GM18909 (cell line): ENCODE data around the gene NFKBIA.
"Not testable (repeated sequence)": the region's sequence is repeated elsewhere in the genome, so short reads cannot be mapped to it uniquely, and the experiment has no call there.

ENCODE experiments used
- ATAC-seq: cut with Tn5 transposase; IDR thresholded peaks from one replicate; pipeline ENCODE4 v1.9.1; 2021; ENCODE audit warnings: mild to moderate bottlenecking; ENCODE audit not compliant: unreplicated experiment, poor library complexity

NFKBIA gene

DNA sequence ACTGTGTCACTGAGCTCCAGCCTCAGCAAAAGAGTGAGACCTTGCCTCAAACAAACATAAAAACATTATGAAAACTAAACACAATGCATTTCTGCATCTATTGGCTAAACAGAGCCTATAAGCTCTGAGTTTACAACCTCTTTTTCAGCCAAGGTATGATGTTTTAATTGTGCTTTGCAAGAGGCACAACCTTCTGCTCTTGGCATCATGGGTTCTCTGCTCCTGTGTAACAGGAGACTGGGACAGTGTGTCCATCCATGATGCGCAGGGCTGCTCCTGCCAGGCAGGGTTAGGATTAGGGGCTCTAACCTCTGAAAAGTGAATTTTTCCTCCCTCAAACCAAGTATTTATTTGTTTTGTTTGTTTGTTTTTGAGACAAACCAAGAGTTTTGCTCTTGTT is 5.0 kb upstream of the NFKBIA start:
- ATAC-seq = no peak

DNA sequence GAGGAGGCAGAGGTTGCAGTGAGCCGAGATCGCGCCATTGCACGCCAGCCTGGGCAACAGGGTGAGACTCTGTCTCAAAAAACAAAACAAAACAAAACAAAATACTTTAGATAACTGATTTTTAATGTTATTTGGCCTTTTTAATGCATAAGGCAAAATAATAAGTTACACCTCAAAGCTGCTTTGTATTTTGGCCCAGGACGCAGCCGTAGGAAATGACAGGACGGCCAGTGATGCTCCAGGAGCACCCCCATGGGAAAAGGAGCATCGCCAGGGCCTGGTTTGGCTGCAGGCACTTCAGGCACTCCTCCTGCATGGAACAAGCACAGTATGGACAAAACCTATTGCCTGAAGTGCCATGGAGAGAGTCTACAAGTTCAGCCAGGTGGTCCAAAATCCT is 3.5 kb upstream of the NFKBIA start:
- ATAC-seq = no peak

DNA sequence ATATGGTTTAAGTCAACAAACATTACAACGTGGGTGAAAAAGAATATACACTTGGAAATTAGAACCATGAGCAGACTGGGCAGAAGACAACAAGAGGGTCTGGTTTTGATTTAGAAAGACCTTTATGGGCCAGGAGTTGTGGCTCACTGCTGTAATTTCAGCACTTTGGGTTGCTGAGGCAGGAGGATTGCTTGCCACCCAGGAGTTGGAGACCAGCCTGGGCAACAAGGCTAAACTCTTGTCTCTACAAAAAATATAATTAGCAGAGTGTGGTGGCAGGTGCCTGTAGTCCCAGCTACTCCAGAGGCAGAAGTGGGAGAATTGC is 2.7 kb upstream of the NFKBIA start:
- ATAC-seq = no peak

DNA sequence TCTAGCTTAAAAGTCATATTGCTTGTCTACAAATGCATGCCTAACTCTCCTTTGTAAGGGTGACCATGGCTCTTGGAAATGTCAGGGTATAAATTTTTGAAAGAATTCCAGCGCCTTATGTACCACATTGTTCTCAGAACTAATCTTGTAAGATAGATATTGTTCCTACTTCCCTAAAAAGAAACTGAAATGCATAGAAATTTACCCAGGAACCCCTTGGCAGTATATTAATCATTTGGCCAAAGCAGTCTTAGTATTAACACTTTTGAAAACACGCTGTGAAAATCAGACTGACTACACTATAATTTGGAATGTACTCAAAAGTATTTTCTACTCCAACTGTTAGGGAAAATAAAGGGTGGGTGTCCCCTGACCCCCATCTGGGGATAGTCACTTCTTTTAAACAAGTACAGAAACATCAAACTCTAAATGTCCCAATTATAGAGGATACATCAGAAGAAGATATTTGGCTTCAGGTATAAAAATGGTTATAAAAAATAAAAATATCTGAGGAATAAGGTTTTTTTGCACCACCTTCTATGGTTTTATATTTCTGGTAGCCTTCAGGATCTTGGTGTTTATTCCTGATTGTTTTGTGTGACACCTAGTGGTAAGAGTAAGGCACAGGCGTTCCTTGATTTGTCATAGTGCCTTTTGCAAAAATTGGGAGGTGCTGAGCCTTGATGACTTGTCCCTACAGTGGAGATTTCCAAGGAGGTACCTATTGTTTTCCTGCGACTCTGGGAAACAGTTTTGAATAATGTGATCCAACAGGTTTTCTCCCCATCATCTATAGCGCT is 2.2 kb upstream of the NFKBIA start:
- no peak for ATAC-seq

DNA sequence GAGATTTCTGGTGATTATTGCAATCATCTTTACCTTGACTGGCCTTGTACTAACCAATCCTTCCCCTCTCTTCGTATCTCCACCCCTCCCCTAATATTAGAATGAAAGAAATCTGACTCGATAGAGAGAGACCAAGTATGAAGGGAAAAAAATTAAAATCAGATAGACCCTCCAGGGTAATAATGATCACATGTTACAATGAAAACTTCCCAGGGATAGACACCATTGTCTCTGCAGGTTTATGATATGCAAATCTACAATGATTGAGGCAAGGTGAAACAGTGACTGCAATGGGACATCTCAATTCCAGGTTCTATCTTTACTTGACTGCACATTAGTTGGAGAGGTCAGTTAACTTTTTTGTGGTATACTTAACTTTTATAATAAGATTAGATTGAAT is 1.5 kb upstream of the NFKBIA start:
- ATAC-seq = no peak

DNA sequence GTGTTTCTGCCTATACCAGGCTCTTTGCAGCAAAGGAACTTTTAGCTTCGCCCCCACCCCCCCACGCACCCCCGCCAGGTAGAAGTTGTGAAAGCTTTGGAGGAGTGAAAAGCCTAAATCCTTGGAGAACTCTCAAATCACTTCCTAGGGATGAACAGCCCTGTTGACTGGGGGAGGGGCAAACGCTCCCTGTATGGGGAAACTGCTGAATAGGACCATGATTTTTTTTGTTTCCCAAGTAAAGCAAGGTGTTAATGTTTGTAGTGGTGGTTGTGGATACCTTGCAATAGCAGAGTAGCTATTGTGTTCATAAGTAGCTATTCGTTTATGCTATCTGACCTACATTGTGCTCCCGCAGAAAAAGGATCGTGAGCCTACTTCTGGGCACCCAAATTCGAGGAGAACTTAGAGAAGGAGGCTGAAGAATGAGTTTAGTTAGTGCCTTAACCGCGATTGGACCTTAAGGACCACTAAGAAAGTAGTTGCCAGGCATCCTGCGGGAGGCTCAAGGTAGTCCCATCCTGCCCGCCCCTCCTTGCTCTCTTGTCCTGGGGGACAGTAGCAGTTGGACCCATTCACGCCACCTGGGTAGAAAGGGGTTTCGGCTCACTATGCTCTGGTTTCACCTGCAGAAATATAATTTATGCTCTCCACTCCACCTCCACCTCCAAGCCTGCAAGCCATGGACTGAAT is 901 bp upstream of the NFKBIA start:
- ATAC-seq = no peak

DNA sequence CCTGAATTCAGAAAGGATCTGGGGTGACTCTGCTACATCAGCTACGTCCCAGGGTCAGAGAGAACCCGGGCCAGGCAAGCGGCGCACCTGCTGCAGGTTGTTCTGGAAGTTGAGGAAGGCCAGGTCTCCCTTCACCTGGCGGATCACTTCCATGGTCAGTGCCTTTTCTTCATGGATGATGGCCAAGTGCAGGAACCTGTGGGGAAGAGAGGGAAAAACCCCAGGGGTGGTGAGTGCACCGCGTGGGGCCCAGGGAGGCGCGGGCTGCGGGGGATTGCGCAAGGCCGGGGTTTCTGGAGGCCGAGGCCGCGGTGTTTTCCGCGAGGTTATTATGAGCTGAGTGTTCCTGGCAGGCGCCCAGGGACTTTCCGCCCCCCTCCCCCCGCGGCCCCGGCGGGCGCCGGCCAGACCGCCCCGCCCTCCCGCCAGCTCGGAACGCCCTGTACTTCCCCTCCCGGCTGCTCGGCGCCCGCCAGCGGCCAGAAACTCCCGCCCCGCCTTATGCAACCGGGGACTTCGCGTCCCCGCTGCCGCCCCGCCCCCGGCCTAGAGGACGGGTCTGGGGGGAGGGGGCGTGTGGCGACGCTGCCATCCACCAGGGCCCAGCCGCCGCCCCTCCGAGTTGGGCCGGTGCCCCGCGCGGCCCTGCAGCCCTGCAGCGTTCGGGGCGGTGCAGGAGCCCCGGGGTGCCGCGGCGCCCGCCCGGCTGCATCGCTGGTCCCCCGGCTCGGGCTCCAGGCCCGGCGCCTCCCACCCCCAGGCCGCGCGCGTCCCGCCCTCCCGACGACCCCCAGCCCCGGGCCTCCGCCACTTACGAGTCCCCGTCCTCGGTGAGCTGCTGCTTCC is 723 bp downstream of the NFKBIA start:
- peak; percentile 59 for ATAC-seq

DNA sequence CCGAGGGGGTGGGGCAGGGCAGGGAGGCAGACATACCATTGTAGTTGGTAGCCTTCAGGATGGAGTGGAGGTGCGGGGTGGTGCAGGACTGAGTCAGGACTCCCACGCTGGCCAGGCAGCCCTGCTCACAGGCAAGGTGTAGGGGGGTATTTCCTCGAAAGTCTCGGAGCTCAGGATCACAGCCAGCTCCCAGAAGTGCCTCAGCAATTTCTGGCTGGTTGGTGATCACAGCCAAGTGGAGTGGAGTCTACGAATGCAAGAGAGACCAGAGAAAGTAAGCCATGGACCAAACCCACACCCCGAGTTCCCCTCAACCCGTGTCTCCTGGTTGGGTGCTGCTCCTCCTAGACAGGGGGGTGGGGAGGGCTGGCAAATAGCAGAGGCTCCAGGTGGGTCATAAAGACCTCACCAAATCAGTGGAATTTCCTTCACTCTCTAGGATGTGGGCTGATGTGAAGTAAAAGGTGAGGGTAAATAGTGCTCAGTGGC is 1.4 kb downstream of the NFKBIA start:
- no peak for ATAC-seq

DNA sequence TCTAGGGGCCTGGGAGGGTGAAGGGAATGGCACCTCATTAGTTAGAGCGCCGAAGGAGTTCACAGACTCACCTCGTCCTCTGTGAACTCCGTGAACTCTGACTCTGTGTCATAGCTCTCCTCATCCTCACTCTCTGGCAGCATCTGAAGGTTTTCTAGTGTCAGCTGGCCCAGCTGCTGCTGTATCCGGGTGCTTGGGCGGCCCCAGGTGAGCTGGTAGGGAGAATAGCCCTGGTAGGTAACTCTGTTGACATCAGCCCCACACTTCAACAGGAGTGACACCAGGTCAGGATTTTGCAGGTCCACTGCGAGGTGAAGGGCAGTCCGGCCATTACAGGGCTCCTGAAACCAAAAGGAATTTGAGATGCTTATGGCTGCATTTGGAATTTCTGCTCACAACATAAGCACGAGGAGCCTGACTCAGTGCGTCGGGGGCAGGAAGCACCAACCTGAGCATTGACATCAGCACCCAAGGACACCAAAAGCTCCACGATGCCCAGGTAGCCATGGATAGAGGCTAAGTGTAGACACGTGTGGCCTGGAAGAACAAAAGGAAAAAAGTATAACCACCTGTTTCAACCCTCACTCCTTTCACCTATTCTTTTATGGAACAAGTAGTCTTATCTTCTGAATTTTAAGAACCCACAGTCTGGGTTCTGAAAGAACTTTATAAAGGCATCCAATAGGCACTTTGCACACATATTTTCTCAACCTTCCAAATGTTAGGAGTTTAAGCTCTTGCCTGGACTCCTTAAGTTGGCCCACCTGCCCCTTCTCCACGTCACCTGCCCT is 2.0 kb downstream of the NFKBIA start:
- no peak for ATAC-seq

DNA sequence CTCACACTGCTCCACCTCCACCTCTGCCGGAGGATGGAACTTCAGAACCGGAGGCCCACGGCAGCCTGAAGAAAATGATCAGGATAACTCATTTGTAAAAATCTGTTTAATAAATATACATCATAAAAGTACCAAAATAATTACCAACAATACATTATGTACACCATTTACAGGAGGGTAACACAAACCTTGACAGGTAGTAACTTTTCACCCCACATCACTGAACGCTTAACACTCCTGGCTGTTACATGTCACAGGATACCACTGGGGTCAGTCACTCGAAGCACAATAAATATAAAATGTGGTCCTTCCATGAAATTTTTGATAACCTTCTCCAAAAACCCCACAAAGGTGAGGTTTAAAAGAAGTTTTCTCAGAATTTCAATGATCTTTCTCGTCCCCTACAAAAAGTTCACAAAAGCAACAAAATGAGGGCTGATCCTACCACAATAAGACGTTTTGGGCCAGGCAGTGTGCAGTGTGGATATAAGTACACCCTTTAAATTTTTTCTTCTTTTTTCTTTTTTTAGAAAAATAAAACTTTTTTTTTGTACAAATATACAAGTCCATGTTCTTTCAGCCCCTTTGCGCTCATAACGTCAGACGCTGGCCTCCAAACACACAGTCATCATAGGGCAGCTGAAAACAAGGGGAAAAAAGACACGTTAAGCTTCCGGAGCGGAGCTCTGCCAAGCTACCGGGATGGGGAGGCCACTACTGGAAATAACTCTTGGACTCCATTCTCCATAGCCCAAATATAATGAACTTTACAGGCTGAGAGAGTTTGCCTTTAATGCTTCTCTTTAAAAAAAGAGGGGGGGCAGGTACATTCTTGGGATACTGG is 2.9 kb downstream of the NFKBIA start:
- ATAC-seq = no peak

DNA sequence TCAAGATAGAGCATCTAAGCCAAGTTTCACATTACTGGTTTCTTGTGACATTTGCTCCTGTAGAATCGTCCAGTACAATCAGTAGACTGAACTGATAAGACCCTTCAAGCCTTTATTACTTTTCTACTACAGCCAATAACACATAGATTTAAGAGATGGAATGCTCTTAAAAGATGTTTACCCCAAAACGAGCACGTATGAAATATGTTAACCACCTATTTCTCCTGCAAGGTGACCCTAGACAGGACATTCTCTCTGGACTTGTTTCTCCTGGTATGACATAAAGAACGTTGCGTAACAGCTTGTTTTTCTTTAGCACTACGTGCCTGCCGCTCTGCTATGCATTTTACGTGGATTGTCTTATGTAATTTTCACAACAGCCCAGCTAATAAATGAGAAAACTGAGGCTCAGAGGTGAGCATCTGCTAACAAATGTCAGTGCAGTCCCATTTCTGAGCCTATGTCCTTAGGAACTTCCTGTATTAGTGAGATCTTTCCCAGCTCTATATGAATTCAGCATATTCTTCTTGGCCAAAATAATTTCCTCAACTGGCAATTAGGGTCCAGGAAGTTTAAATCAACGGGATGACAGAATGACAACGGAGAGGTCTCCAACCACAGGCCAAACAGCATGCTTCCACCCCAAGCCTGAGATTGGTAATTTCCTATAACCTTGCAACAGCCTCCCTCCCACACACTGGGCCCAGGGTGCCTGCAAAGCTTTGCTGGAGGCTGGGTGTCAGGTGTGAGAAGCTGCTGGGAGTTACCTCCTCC is 3.7 kb downstream of the NFKBIA start:
- no peak for ATAC-seq

DNA sequence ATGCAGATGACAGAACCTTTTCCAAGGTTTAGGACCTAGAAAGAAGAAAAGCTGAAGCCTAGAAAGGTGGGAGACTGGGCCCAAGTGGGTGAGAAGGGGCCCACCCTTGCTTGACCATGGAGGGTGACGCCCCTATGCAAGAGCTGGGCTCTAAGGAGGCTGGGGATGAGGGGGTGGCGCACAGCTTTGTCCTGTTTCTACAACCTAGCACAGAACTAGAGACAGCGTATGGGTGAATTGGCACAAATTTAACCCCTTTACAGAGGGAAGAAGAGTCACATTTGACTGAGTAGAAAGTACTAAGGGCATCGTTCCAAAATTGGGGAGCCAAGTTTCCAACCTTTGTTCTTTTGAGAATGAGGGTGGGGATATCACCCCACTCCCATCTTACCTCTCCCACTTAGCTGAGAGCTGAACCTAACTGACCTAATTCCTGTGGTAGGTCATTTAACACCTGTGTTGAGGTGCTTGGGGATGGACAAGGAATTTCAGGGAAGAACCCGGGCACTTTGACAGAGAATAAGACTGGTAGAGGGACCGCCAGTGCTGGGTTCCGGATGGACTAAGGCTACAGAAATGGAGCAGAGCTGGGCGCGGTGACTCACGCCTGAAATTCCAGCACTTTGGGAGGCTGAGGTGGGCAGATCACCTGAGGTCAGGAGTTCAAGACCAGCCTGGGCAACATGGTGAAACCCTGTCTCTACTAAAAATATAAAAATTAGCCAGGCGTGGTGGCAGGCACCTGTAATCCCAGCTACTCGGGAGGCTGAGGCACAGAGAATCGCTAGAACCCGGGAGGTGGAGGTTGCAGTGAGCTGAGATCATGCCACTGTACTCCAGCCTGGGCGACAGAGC is 5.2 kb downstream of the NFKBIA start:
- no peak for ATAC-seq

DNA sequence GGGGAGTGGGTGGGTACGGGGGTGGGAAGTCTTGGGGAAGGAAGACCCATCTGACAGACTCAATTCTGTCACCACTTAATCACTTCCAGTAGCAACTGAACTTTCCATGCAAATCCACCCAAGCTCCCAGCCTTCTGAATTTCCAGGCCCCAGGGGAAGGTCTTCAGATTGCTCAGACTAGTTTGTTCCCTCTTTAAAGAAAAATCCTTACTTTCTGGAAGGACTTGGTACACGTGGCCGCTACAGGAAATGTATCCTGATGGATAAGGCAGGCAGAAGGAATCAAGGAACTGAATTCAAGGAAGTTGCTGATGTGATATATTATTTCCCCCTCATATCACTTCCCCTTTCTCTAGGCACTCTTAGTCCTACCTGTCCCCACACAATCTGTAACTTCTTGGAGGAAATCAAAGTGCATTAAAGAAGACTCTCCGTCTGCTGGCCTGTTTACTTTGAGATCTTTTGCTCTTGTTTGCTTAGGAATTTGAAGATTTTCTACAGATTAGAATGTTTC is 6.4 kb downstream of the NFKBIA start:
- ATAC-seq = no peak

DNA sequence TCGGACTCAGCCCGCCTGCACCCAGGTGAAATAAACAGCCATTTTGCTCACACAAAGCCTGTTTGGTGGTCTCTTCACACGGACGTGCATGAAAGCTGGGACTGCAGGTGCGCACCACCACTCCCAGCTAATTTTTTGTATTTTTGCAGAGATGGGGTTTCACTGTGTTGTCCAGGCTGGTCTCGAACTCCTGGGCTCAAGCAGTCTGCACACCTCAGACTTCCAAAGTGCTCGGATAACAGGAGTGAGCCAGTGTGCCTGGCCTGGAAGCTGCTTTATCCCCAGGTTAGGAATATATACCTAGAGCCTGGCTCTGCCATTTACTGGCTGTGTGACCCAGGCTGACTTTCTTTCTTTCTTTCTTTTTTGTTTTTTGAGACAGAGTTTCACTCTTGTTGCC is 7.9 kb downstream of the NFKBIA start:
- not testable (repeated sequence) for ATAC-seq

DNA sequence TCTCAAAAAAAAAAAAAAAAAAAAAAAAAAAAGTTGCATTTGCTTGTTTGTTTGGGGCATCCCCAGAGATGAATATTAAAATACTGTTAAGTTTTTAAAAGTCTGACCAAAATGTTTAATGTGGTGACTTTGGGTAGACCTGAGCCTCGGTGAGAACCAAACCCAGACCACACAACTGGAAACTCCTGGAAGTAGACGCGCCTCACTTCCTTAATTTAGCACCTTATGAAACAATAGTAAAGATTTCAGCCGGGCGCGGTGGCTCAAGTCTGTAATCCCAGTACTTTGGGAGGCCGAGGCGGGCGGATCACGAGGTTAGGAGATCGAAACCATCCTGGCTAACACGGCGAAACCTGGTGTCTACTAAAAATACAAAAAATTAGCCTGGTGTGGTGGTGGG is 9.3 kb downstream of the NFKBIA start:
- no peak for ATAC-seq

DNA sequence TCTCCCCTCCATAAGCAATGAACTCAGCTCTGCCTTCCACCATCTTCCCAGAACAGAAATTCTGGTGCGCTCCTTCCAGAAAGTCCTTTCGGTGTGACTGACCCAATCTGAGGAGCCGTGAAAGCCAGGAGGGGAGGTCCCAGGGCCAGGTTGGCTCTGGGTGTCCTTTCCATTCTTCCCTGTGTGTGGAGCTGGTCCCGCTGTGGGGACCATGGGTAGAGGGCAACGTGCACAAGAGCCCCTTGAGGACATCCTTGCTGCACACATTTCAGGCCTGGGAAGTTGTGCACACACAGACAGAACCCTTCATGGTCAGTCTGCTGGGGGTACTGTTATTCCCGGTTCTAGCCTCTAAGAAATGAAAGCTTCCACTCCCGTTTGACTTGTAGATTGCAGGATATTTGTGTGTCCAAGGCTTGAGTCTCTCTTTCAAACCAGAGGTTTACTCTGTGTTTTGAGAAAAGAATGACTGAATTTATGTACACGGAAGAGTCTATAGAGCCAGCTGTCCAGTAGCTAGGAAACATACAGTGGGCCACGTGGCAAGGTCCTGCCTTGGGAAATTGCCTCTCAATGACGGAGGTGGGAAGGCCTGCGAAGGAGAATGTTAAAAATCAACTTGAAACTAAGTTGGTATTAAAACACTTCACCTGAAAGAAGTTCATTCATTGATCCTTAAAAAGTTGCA is 10.1 kb downstream of the NFKBIA start:
- no peak for ATAC-seq

DNA sequence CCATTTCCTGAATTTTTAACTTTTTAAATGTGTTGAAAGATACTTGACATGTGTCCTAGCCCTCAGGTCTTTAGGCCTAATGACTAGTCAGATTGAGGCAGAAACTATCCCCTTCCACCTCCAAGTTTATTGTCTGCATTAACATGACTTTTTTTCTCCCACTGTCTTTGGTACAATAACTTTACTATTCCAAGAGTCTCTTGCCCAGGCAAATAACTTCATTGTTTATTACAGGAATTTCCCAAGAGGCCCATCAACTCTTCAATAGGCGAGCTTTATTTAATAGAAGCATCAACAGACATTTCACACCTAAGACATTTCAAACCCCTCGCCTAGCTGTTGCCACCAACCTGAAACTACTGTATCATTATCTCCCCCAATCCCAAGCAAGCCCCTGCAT is 10.7 kb downstream of the NFKBIA start:
- no peak for ATAC-seq
